AML-193 (cell line): ENCODE results near the gene PLEKHA5.
"Not testable (repeated sequence)": the region's sequence is repeated elsewhere in the genome, so short reads cannot be mapped to it uniquely, and the experiment has no call there.

Source experiments
- DNase-seq, 2 experiments: peaks; one replicate each; lab custom pipeline; 2025; lab: John Stamatoyannopoulos, UW

The PLEKHA5 gene

GRCh38 chr12:19201661-19202060, 72.1 kb downstream of the PLEKHA5 start:
- DNase-seq = no peak

GRCh38 chr12:19203013-19203412, 73.5 kb downstream of the PLEKHA5 start:
- no peak for DNase-seq

- DNase-seq = no peak
Observed at GRCh38 chr12:19203539-19204506, 74.3 kb downstream of the PLEKHA5 start.

GRCh38 chr12:19205120-19205519, 75.6 kb downstream of the PLEKHA5 start:
- DNase-seq = no peak

DNA sequence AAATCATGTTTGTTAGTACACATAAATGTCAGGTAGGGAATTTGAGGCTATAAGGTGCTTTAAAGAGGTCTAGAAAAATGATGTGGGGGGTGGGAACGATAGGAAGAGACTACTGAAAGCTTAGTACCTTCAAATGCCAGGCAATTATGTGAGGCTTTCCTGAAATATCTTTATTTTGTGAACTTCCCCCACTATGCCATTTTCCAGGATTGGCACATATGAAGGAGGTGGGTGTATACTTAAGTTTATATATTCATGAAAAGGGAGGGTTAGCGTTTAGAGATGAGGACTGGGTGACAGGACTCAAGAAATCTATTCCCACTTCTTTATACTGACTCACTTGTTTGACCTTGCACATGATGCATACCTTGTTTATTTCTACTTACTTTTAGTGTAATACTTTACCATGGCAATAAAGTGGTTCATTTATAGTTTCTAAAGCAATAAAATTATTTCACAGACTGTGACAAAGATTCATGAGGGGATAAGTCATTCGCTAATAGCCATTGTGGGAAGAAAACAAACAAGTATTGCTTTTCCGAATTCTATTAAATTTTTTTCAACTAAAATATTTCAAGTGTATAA, 77.1 kb downstream of the PLEKHA5 start:
- DNase-seq = no peak

GRCh38 chr12:19208456-19208855, 78.9 kb downstream of the PLEKHA5 start:
- no peak for DNase-seq

GRCh38 chr12:19209661-19210060, 80.1 kb downstream of the PLEKHA5 start:
- no peak for DNase-seq

- DNase-seq = no peak
Observed at GRCh38 chr12:19211802-19212201, 82.3 kb downstream of the PLEKHA5 start.

GRCh38 chr12:19212245-19212644, 82.7 kb downstream of the PLEKHA5 start:
- no peak for DNase-seq

DNA sequence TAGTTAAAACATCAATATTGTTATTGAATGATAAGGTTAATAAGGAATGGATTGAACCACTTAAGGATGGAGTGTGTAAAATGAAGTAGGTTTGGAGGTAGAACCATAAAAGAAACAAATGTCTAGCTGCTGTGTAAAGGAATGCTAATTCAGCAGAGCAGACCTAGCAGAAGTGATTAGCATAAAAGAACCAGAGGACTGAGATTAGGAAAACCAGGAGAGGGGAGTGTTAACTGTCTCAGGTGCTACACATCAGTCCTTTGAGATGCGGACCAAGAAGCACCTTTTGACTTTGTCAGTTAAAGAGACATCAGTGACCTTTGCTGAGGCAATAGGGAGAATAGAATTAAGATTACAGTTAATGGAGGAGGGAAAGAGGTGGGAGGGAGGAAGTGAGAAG, 84.5 kb downstream of the PLEKHA5 start:
- no peak for DNase-seq

DNA sequence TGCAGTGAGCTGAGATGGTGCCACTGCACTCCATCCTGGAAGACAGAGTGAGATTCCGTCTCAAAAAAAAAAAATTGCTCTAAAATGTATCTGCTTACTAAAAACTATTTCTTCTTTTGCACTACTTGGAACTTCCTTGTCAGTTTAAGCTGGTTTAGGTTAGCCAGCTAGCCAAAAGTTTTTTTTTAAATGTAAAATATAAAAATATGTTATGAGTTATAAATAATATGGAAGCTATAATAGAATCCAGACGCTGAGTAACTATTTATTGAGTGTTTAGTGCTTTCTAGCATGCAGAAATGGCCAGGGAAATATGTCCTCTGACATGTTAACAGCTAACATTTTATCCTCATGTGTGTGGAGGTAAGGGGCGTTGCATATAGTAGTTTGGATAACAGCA, 85.6 kb downstream of the PLEKHA5 start:
- DNase-seq = no peak

GRCh38 chr12:19217446-19217845, 87.9 kb downstream of the PLEKHA5 start:
- DNase-seq = no peak

- no peak for DNase-seq
Observed at GRCh38 chr12:19220205-19220604, 90.7 kb downstream of the PLEKHA5 start.

DNA sequence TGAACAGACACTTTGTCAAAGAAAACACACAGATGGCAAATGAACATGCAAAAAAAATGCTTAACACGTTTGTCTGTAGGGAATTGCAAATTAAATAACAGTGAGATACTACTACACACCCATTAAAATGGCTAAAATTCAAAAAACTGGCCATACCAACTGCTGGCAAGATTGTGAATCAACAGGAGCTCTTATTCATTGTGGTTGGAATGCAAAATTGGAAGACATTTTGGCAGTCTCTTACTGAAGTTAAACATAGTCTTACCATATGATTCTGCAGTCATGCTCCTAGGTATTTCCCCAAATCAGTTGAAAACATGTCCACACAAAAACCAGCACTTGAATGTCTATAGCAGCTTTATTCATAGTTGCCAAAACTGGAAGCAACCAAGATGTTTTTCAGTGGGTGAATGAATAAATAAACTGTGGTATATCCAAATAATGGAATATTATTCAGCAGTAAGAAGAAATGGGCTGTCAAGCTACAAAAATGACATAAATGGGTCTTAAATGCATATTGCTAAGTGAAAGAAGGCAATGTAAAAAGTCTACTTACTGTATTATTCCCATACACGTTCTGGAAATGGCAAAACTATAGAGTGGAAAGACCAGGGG, 91.4 kb downstream of the PLEKHA5 start:
- DNase-seq = no peak

DNA sequence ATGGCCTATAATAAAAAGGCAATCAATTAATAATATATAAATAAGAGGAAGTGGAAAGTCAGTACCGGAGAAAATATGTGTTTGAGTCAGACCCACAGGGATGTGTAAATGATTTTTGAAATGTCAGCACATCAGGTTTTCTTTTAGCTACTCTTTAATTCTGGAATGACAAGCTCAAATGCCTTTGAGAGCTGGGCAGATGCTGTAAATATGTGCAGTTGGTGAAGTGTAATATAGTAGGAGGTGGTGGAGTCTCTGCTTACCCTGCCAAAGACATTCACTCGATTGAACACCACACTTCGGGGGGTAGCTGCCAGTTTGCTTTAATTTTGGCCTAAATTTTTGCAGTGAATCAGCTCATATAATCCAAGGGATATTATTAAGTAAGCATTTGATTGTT, 93.0 kb downstream of the PLEKHA5 start:
- no peak for DNase-seq

- DNase-seq = peak; percentile 23 to 42
Observed at GRCh38 chr12:19223018-19223417, 93.5 kb downstream of the PLEKHA5 start.

- no peak for DNase-seq
Observed at GRCh38 chr12:19223695-19224094, 94.2 kb downstream of the PLEKHA5 start.

GRCh38 chr12:19224746-19225145, 95.2 kb downstream of the PLEKHA5 start:
- DNase-seq = no peak

DNA sequence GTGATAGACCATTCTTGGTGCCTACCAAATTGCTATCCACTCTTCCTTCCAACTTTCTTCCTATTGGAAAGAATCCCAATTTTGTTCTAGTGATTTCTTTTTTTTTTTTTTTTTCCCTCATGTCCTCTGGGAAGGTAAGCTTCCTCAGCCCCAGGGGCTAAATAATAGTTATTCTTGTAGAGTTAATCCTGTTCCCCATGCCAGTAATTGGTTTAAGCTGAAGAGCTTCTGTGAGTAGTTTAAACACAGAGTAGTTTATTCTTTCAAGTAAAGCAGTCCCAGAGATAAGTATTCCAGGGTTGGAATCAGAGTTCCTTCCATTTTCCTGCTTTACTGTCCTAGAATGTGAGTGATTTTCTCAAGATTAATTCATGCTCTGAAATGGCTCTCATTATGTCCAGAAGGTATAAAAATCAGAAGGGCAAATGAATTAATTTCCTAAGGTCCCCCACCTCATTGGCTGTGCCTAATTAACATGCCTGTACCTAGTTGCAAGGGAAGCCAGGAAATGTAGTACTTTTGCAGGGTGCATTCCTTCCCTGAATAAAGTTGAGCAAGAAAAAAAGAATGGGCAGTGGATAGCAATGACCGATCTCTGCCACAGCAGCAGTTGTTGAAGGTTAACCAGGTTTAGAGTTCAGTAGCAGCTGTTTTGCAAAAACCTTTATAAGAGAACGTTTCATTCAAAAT, 97.8 kb downstream of the PLEKHA5 start:
- DNase-seq = no peak

- DNase-seq = no peak
Observed at GRCh38 chr12:19227880-19228210, 98.3 kb downstream of the PLEKHA5 start.

- not testable (repeated sequence) for DNase-seq
Observed at GRCh38 chr12:19229021-19229420, 99.5 kb downstream of the PLEKHA5 start.

DNA sequence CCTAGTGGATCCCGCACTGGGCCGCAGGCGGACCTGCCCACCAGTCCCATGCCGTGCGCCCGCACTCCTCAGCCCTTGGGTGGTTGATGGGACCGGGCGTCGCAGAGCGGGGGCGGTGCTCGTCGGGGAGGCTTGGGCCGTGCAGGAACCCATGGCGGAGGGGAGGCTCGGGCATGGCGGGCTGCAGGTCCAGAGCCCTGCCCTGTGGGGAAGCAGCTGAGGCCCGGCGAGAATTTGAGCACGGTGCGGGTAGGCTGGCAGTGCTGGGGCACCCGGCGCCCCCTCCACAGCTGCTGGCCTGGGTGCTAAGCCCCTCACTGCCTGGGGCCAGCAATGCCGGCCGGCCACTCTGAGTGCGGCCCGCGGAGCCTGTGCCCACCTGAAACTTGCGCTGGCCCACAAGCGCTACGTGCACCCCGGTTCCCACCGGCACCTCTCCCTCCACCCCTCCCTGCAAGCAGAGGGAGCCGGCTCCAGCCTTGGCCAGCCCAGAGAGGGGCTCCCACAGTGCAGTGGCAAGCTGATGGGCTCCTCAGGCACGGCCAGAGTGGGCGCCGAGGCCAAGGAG, 100.8 kb downstream of the PLEKHA5 start:
- DNase-seq = no peak
